GM18519 (cell line): Measurements from ENCODE around the gene GLT8D2.

Experiments
- ATAC-seq: cut with Tn5 transposase; IDR thresholded peaks from one replicate; pipeline ENCODE4 v1.9.1; 2021; ENCODE audit warnings: mild to moderate bottlenecking, moderate library complexity; ENCODE audit not compliant: unreplicated experiment, low FRiP score

Gene GLT8D2

GRCh38 chr12:104049903-104050356 is at the start of gene GLT8D2:
GLT8D2 (minus strand) TSS chr12:104050187; CDS start chr12:104019648, 30,539 bp downstream.
- ATAC-seq = no peak

GRCh38 chr12:104097954-104098353 is 48.0 kb upstream of the GLT8D2 start:
- no peak for ATAC-seq

GRCh38 chr12:104095289-104095688 is 45.3 kb upstream of the GLT8D2 start:
- no peak for ATAC-seq

GRCh38 chr12:104094284-104094683 is 44.3 kb upstream of the GLT8D2 start:
- no peak for ATAC-seq

GRCh38 chr12:104091136-104091535 is 41.1 kb upstream of the GLT8D2 start:
- no peak for ATAC-seq

GRCh38 chr12:104090685-104091084 is 40.7 kb upstream of the GLT8D2 start:
- no peak for ATAC-seq

- no peak for ATAC-seq
These were observed 33.9 kb upstream of the GLT8D2 start for GRCh38 chr12:104083769-104084475.

- ATAC-seq = no peak
These were observed 30.8 kb upstream of the GLT8D2 start for GRCh38 chr12:104080764-104081163.

GRCh38 chr12:104079024-104079423 is 29.0 kb upstream of the GLT8D2 start:
- no peak for ATAC-seq

- no peak for ATAC-seq
These were observed 23.7 kb upstream of the GLT8D2 start for GRCh38 chr12:104073699-104074098.

- no peak for ATAC-seq
These were observed 22.1 kb upstream of the GLT8D2 start for GRCh38 chr12:104072099-104072498.

GRCh38 chr12:104064842-104065427 is 14.9 kb upstream of the GLT8D2 start:
- no peak for ATAC-seq

GRCh38 chr12:104064031-104064841 is 14.2 kb upstream of the GLT8D2 start, which contains the start of gene HCFC2:
HCFC2 (plus strand) TSS chr12:104064531; CDS start chr12:104064561, 30 bp downstream.
- peak; percentile 78 for ATAC-seq

- peak; percentile 22 for ATAC-seq
These were observed 13.7 kb upstream of the GLT8D2 start for GRCh38 chr12:104063712-104064030.

GRCh38 chr12:104060791-104061190 is 10.8 kb upstream of the GLT8D2 start:
- no peak for ATAC-seq

GRCh38 chr12:104059963-104060362 is 10.0 kb upstream of the GLT8D2 start:
- ATAC-seq = no peak

- ATAC-seq = no peak
These were observed 8.8 kb upstream of the GLT8D2 start for GRCh38 chr12:104058802-104059201.

- no peak for ATAC-seq
These were observed 7.8 kb upstream of the GLT8D2 start for GRCh38 chr12:104057771-104058197.

- no peak for ATAC-seq
These were observed 6.5 kb upstream of the GLT8D2 start for GRCh38 chr12:104056419-104056972.

GRCh38 chr12:104055686-104056388 is 5.8 kb upstream of the GLT8D2 start:
- no peak for ATAC-seq
